GM12878 (cell line): ENCODE data around the gene CCNT2. TPM values are rescaled to one million over a fixed set of nuclear protein-coding genes. Genes with fewer than 3 reads are reported as not detected.

ENCODE experiments used
- BRCA1 ChIP-seq: IDR thresholded peaks from 2 replicates; pipeline ENCODE4 v1.6.1; 2011; ENCODE audit warnings: low read depth, low read length, improper control_type of control experiment
- CHD4 ChIP-seq: fragments of 200-600 bp; sonication (generic); IDR thresholded peaks from 2 replicates; pipeline ENCODE4 v1.6.1; 2016; ENCODE audit warnings: mild to moderate bottlenecking
- IKZF1 ChIP-seq: fragments of 450-650 bp; conservative IDR thresholded peaks from 2 replicates; pipeline ENCODE4 v1.6.1; 2017; ENCODE audit warnings: antibody characterized with exemption, mild to moderate bottlenecking
- IKZF2 ChIP-seq, 2 experiments: fragments of 450-650 bp; IDR thresholded peaks; 2 replicates each; pipeline ENCODE4 v1.6.1; 2017; ENCODE audit warnings: mild to moderate bottlenecking in 2 of 2, moderate library complexity in 2 of 2
- IRF4 ChIP-seq: IDR thresholded peaks from 2 replicates; pipeline ENCODE4 v1.6.1; 2011; ENCODE audit warnings: low read depth, low read length
- MEF2B ChIP-seq: fragments of 450-650 bp; IDR thresholded peaks from 2 replicates; pipeline ENCODE4 v1.6.1; 2018; ENCODE audit warnings: mild to moderate bottlenecking, moderate library complexity; ENCODE audit not compliant: partially characterized antibody, poor library complexity, severe bottlenecking
- MLLT1 ChIP-seq: fragments of 450-650 bp; IDR thresholded peaks from 2 replicates; pipeline ENCODE4 v1.6.1; 2016; ENCODE audit warnings: mild to moderate bottlenecking
- MXI1 ChIP-seq: fragments of 150-350 bp; IDR thresholded peaks from 2 replicates; pipeline ENCODE4 v1.6.1; 2011; ENCODE audit warnings: low read depth, mild to moderate bottlenecking, inconsistent platforms, low read length, improper control_type of control experiment
- NBN ChIP-seq: fragments of 450-650 bp; IDR thresholded peaks from 2 replicates; pipeline ENCODE4 v1.6.1; 2016
- NR2C2 ChIP-seq: IDR thresholded peaks from 2 replicates; pipeline ENCODE4 v1.6.1; 2011; ENCODE audit warnings: borderline replicate concordance, low read depth; ENCODE audit not compliant: control insufficient read depth, insufficient read length
- RUNX3 ChIP-seq: IDR thresholded peaks from 2 replicates; pipeline ENCODE4 v1.6.1; 2012; ENCODE audit warnings: low read length, inconsistent platforms
- SKIL ChIP-seq: fragments of 450-650 bp; IDR thresholded peaks from 2 replicates; pipeline ENCODE4 v1.6.1; 2017; ENCODE audit warnings: mild to moderate bottlenecking, low read depth, inconsistent platforms; ENCODE audit not compliant: poor library complexity, severe bottlenecking
- STAT1 ChIP-seq: fragments of 450-650 bp; conservative IDR thresholded peaks from 2 replicates; pipeline ENCODE4 v1.6.1; 2014; ENCODE audit warnings: antibody characterized with exemption, mild to moderate bottlenecking
- SUPT20H ChIP-seq: IDR thresholded peaks from 2 replicates; pipeline ENCODE4 v1.6.1; 2011; ENCODE audit warnings: low read depth, mild to moderate bottlenecking, low read length, moderate library complexity, borderline replicate concordance; ENCODE audit not compliant: control insufficient read depth
- SUZ12 ChIP-seq: fragments of 200-600 bp; sonication (generic); IDR thresholded peaks from one replicate; pipeline ENCODE4 v1.6.1; 2018; ENCODE audit warnings: antibody characterized with exemption, mild to moderate bottlenecking; ENCODE audit not compliant: unreplicated experiment
- TBL1XR1 ChIP-seq: IDR thresholded peaks from 2 replicates; pipeline ENCODE4 v1.6.1; 2012; ENCODE audit warnings: low read depth, low read length, improper control_type of control experiment
- WRNIP1 ChIP-seq: IDR thresholded peaks from 2 replicates; pipeline ENCODE4 v1.6.1; 2011; ENCODE audit warnings: low read depth, low read length, improper control_type of control experiment, borderline replicate concordance
- ZZZ3 ChIP-seq: IDR thresholded peaks from 2 replicates; pipeline ENCODE4 v1.6.1; 2011; ENCODE audit warnings: low read depth; ENCODE audit not compliant: control insufficient read depth, insufficient read length
- polyA plus RNA-seq, 11 experiments: library from polyadenylated mRNA; depleted of rRNA in 4 of 11; unstranded in 6 of 11; stranded (reverse) in 5 of 11; fragments of >200 nt; fragmentation: Nextera tagmentation in 4 of 11; fragmentation: Illumina TruSeq in 1 of 11; extraction: Ambion mirVana in 4 of 11; extraction: Trizol in 1 of 11; gene quantifications; 1 replicate in 1 of 11; 2 replicates in 10 of 11; pipeline versions ENCODE4 v1.2.1 to v1.2.3, GENCODE V29; 2011 to 2016; ENCODE audit warnings: inconsistent platforms in 2 of 11, missing spikeins in 2 of 11, low read depth in 1 of 11
- total RNA-seq, 4 experiments: library from RNA; depleted of rRNA in 3 of 4; stranded (reverse); fragments of >200 nt in 3 of 4; fragmentation: Illumina TruSeq in 1 of 4; extraction: Trizol in 1 of 4; gene quantifications; 2 replicates each; pipeline versions ENCODE4 v1.2.1 to v1.2.3, GENCODE V29; 2013 to 2021
- TF ChIP-seq, protein P1 (sequence below): IDR thresholded peaks from 2 replicates; pipeline ENCODE4 v1.6.1; 2012; ENCODE audit warnings: low read depth, low read length, improper control_type of control experiment
- TF ChIP-seq, protein P2 (sequence below): IDR thresholded peaks from 2 replicates; pipeline ENCODE4 v1.6.1; 2012; ENCODE audit warnings: improper control_type of control experiment, low read depth, low read length; ENCODE audit not compliant: insufficient replicate concordance

The CCNT2 gene
- total and polyA plus RNA-seq, 10 of the 15 experiments (the other 5 are each of a cell fraction or from before 2014, with no cell fraction given), result 6.0 to 25.6 (median 20.0) TPM

DNA sequence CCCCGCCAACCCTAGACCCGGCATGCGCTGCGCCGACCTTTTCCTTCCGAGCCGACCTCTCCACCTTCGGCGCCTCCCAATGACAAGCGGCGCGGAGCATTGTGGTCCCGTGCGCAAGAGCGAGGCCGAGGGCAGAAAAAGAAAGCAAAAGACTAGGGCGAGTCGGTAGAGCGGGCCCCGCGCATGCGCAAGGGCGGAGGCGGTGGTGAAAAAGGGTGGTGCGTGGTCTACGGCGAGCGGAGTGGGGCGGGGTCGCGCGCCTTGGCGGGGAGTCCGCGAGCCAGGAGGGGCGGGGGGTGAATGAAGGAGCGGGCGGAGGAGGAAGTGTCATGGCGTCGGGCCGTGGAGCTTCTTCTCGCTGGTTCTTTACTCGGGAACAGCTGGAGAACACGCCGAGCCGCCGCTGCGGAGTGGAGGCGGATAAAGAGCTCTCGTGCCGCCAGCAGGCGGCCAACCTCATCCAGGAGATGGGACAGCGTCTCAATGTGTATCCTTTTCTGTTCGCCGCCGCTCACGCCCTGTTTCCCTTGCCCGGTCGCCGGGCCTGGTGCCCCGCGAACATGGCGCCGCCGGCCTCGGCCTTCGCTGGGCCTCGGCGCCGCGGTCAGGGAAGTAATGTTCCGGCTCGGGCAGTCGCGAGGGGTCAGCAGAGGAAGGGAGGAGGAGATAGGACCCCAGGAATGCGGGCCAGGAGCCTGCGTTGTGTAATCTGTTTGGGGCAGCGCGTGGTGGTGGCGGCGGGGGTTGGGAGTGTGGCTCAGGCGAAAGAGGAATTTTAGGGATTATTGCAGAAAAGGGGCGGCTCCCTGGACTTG is at the start of gene CCNT2 (continued):
- TF ChIP-seq TBL1XR1 (peak; percentile 65; the same call in 1 of the 2 replicates), MLLT1 (peak; percentile 37; the same call in 1 of the 2 replicates), NR2C2 (no peak), MXI1 (no peak; the same call in 1 of the 2 replicates), IRF4 (no peak), SKIL (no peak), ZZZ3 (no peak), CHD4 (no peak), IKZF1 (peak; percentile 97), NBN (peak; percentile 50; the same call in 1 of the 2 replicates), SUZ12 (no peak), SUPT20H (no peak), RUNX3 (peak; percentile 57), IKZF2 (IDR thresholded peaks at IDR 0.05) (peak in 1 of 2 experiments; percentile 25; a peak in 2 of 4 replicates), MEF2B (no peak), WRNIP1 (no peak), STAT1 (no peak), BRCA1 (no peak)
- TF ChIP-seq, protein P1, sequence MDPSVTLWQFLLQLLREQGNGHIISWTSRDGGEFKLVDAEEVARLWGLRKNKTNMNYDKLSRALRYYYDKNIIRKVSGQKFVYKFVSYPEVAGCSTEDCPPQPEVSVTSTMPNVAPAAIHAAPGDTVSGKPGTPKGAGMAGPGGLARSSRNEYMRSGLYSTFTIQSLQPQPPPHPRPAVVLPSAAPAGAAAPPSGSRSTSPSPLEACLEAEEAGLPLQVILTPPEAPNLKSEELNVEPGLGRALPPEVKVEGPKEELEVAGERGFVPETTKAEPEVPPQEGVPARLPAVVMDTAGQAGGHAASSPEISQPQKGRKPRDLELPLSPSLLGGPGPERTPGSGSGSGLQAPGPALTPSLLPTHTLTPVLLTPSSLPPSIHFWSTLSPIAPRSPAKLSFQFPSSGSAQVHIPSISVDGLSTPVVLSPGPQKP, result 0 out of 2 replicates have a peak, but pooled peaks have one; percentile 24
- TF ChIP-seq, protein P2, sequence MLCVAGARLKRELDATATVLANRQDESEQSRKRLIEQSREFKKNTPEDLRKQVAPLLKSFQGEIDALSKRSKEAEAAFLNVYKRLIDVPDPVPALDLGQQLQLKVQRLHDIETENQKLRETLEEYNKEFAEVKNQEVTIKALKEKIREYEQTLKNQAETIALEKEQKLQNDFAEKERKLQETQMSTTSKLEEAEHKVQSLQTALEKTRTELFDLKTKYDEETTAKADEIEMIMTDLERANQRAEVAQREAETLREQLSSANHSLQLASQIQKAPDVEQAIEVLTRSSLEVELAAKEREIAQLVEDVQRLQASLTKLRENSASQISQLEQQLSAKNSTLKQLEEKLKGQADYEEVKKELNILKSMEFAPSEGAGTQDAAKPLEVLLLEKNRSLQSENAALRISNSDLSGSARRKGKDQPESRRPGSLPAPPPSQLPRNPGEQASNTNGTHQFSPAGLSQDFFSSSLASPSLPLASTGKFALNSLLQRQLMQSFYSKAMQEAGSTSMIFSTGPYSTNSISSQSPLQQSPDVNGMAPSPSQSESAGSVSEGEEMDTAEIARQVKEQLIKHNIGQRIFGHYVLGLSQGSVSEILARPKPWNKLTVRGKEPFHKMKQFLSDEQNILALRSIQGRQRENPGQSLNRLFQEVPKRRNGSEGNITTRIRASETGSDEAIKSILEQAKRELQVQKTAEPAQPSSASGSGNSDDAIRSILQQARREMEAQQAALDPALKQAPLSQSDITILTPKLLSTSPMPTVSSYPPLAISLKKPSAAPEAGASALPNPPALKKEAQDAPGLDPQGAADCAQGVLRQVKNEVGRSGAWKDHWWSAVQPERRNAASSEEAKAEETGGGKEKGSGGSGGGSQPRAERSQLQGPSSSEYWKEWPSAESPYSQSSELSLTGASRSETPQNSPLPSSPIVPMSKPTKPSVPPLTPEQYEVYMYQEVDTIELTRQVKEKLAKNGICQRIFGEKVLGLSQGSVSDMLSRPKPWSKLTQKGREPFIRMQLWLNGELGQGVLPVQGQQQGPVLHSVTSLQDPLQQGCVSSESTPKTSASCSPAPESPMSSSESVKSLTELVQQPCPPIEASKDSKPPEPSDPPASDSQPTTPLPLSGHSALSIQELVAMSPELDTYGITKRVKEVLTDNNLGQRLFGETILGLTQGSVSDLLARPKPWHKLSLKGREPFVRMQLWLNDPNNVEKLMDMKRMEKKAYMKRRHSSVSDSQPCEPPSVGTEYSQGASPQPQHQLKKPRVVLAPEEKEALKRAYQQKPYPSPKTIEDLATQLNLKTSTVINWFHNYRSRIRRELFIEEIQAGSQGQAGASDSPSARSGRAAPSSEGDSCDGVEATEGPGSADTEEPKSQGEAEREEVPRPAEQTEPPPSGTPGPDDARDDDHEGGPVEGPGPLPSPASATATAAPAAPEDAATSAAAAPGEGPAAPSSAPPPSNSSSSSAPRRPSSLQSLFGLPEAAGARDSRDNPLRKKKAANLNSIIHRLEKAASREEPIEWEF, result no peak
